ENCODE results near the gene SPOCK2. TPM values are rescaled to one million over a fixed set of nuclear protein-coding genes. Genes with fewer than 3 reads are reported as not detected.

The SPOCK2 gene
- total RNA-seq, 1 experiment from 2014 or later, result 1.8 TPM

- no CpG with 5 or more reads among the region's 5 CpGs for WGBS (ENCODE audit: extremely low coverage, insufficient read length, low lambda C conversion rate)
- Histone ChIP-seq H3K9me3 (ENCODE audit: control insufficient read depth, low read depth, low read length) (no peaks in the 10 kb centered on the region), H3K27ac (ENCODE audit: insufficient read length, low read depth, low read length) (no peak overlapping the region), H2AFZ (ENCODE audit: low read length) (no peak overlapping the region), H2AK5ac (ENCODE audit: insufficient read length, low read length) (no peak overlapping the region), H3K79me2 (ENCODE audit: insufficient read depth, low read length) (no peaks in the 10 kb centered on the region), H2BK20ac (ENCODE audit: low read depth, low read length, poor library complexity, severe bottlenecking) (no peak overlapping the region), H4K8ac (replicated peaks; ENCODE audit: insufficient read length, low read depth, low read length) (no peak overlapping the region), H3K4ac (ENCODE audit: low read depth, low read length) (no peak overlapping the region), H4K5ac (ENCODE audit: insufficient read length, low read depth, low read length) (no peak overlapping the region), H3K23ac (ENCODE audit: insufficient read length, low read depth, low read length) (no peak overlapping the region), H3K4me1 (ENCODE audit: insufficient read depth, low read length) (no peaks in the 10 kb centered on the region), H2BK120ac (ENCODE audit: low read depth, low read length, poor library complexity, severe bottlenecking) (no peak overlapping the region), H3K23me2 (ENCODE audit: insufficient read length, low read depth, low read length, poor library complexity, severe bottlenecking) (no peaks in the 10 kb centered on the region), H3K9ac (ENCODE audit: extremely low read depth, insufficient read length, low read length) (no peak overlapping the region), H3K18ac (ENCODE audit: insufficient read length, low read depth, low read length) (no peak overlapping the region), H3K27me3 (ENCODE audit: insufficient read depth, low read length) (no peaks in the 10 kb centered on the region), H3K14ac (ENCODE audit: insufficient read depth, low read length) (no peak overlapping the region), H3T11ph (ENCODE audit: low read length) (no peak overlapping the region), H4K91ac (ENCODE audit: insufficient read length, low read depth, low read length) (no peak overlapping the region), H2BK12ac (ENCODE audit: insufficient read length, low read depth, low read length) (no peak overlapping the region), H2BK15ac (ENCODE audit: low read depth, low read length) (no peak overlapping the region), H2BK5ac (ENCODE audit: insufficient read length, low read length) (no peak overlapping the region), H3K56ac (ENCODE audit: insufficient read length, low read depth, low read length) (no peak overlapping the region), H4K20me1 (ENCODE audit: control insufficient read depth, insufficient read depth, insufficient read length) (no peaks in the 10 kb centered on the region), H3K79me1 (ENCODE audit: insufficient read depth, low read depth, low read length, poor library complexity, severe bottlenecking) (no peaks in the 10 kb centered on the region), H3K4me2 (ENCODE audit: insufficient read depth, insufficient read length, low read length) (no peak overlapping the region)
- Mint-ChIP-seq H3K4me3 (no peak overlapping the region), H3K4me1 (peaks cover 13 to 14% of the 10 kb centered on the region in 2 experiments), H3K27ac (no peak overlapping the region), H3K27me3 (ENCODE audit: low read depth) (peaks cover 3% of the 10 kb centered on the region; the same call in 1 of the 2 replicates), H3K9me3 (peaks cover 0 to 4% of the 10 kb centered on the region in 2 experiments; a peak in 1 of 5 replicates), H3K36me3 (ENCODE audit: insufficient read depth in 1 of 3, low read depth in 3 of 3) (no peaks in the 10 kb centered on the region)
- TF ChIP-seq CTCF (conservative IDR thresholded peaks at IDR 0.05), result no peak
- peak; percentile 64 for DNase-seq
Measured at GRCh38 chr10:72049969-72050781, 38.2 kb downstream of the SPOCK2 start.
